GM21529 (cell line): ENCODE measurements around the gene OR52E6.

Experiments
- ATAC-seq: cut with Tn5 transposase; IDR thresholded peaks from one replicate; pipeline ENCODE4 v1.9.1; 2021; ENCODE audit not compliant: unreplicated experiment

OR52E6 gene

GRCh38 chr11:5841797-5842196 is at the start of gene OR52E6:
Gene OR52E6 (minus strand): TSS chr11:5841897. CDS start chr11:5841897, 0 bp downstream.
- ATAC-seq = no peak

GRCh38 chr11:5891216-5891800 is 49.6 kb upstream of the OR52E6 start:
- ATAC-seq = no peak

- no peak for ATAC-seq
These were observed 46.0 kb upstream of the OR52E6 start for GRCh38 chr11:5887661-5888060.

DNA sequence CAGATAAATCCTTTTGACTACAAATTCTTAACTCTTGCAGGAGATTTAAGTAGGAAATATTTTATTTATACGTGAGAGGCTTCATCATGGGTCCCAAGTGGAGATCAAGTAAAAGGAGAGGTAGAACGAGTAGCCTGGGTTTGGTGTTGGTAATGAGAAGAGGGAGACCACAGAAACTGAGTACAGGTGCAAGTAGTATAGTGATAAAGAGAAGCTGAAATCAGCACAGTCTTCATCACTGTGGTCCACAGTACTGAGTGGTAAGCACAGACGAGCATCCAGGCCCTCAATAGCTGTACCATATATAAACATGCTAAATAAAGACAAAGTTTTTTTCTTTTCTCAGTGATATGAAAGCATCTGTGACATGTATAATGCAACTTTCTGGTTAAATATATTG is 45.5 kb upstream of the OR52E6 start:
- no peak for ATAC-seq

DNA sequence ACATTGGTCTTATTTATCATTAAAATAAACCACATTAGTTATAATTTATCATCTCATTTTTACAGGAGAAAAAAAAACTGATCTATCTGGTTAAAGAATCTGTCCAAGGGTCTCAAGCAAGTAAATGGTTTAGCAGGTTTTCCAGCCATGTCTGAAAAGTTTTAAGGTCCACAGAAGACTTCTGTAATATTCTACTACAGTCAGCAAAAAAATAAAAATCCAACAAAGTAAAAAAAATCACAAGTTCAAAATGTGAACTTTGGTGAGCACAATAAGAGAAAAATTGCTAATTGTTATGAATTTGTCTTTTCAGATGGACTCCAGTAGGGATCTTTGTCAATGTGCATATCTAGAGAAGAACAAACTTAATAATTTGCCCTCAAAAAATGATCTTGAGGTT is 40.1 kb upstream of the OR52E6 start:
- no peak for ATAC-seq

DNA sequence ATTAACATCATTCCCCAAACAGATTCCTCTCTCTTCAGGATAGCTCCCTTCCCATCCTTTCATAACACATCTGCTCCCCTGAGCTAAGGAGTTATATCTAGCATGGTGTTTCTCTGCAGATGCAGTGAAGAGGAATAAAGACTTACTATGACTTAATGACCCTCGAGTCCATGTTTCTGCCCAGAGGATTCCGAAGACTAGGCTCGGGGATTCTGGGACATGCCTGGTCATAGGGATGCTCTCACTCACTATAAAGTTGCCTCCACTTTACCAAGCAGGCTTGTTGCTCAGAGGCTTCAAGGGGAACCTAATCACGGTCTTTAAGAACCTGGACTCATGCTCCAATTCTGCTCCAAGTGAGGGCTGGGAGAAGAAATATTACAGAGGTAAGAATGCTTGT is 38.6 kb upstream of the OR52E6 start, which contains the start of gene OR52E4:
TSS of gene OR52E4 (plus strand) at position 301 of the 400 bp plus-strand sequence. CDS start 3,664 bp downstream, outside the sequence.
- no peak for ATAC-seq

- ATAC-seq = no peak
These were observed 36.9 kb upstream of the OR52E6 start for GRCh38 chr11:5878564-5878963.

DNA sequence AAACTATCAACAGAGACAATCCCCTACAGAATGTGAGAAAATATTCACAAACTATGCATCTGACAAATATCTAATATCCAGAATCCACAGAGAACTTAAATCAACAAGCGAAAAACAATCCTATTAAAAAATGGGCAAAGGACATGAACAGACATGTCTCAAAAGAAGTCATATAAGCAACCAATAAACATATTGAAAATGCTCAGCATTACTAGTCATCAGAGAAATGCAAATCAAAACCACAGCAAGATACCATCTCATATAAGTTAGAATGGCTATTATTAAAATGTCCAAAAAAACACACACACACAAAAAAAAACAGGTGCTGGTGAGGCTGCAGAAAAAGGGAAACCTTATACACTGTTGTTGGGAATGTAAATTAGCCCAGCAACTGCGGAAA is 24.1 kb upstream of the OR52E6 start:
- ATAC-seq = no peak

DNA sequence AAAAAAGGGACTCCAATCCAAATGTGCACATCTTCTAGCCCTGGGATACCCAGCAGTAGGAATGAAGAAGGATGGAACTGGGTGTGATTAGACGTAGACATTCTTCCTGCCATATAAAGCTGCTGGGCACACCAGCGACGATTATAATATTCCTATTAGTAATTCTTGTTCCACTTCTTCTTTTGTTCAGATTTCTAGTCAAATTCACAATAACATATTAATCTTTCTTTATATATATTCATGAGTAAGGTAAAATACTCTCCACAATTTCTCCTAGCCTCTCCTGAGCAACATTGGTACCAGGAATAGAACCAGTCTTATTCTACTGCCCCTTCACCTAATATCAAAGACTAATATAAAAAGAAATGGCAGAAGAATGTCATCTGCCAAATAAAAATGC is 15.9 kb upstream of the OR52E6 start, which contains the start of gene OR52E8:
TSS of gene OR52E8 (minus strand) at position 101 of the 400 bp plus-strand sequence. CDS start at position 101, 0 bp downstream.
- ATAC-seq = no peak

GRCh38 chr11:5851002-5851401 is 9.3 kb upstream of the OR52E6 start:
- no peak for ATAC-seq

DNA sequence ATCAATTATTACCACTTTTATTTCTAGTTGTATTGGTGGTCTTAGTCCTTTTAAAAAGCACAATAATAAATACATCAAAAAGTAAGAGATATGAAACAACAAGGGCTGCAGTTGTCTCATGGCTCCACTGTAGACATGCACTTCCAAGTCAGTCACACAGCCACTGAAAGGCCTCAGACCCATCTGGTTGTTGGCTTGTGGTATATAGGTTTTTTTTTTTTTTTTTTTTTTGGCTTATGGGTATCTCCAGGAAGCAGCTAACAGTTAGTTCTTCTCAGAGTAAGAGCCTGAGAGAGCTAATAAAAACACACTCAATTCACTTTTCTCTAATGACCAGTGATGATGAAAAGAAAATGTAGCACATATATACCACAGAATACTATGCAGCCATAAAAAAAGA is 6.0 kb upstream of the OR52E6 start:
- no peak for ATAC-seq

GRCh38 chr11:5846701-5847100 is 5.0 kb upstream of the OR52E6 start:
- no peak for ATAC-seq

DNA sequence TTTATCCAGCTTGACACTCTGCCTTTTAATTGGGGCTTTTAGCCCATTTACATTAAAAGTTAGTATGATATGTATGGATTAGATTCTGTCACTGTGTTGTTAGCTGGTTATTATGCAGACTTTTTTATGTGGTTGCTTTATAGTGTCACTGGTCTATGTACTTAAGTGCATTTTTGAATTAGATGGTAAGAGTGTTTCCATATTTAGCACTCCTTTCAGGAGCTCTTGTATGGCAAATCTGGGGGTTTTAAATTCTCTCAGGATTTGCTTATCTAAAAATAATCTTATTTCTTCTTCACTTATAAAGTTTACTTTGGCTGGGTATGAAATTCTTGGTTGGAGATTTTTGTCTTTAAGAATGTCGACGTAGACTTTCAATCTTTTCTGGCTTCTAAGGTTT is 4.0 kb downstream of the OR52E6 start:
- no peak for ATAC-seq

DNA sequence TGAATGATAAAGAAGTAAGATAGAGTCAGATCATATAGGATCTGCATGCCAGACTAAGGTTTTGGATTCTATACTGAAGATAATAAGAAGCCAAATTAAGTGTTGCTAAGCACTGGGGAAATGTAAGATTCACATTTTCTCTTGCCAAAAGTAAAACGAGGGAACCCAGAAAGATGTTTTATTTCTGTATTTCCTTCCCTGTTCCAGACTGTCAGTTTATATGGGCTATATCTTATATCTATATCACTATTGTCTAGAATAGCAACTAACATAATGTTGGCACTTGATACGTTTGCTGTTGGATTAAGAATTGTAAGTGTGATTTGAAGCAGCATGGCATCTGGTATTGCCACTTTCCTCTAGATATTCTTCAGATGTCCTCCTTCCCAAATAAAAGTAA is 8.3 kb downstream of the OR52E6 start:
- ATAC-seq = no peak

DNA sequence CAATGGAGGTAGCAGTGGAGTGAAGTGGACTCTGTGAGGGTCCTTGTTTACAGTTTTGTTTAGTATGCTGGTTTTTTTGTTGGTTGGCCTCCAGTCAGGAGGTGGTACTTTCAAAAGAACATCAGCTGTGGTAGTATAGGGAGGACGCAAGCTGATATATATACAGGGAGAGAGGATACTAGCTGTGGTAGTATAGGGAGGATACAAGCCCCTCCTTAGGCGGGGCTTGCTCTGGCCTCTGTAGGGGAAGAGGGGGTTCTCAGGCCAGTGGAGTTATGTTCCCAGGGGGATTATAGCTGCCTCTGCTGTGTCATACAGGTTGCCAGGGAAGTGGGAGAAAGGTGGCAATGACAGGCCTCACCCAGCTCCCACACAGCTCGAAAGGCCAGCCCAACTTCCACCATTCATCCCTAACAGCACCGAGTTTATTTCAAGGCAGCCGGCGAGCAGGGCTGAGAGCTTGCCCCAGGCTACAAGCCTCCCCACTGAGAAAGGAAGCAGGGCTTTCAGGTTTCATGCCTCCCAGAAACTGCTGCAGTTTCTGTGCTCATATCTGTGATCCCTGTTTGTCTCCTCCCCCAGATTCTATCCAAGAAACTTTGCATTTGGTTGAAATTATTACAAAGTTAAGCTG is 10.4 kb downstream of the OR52E6 start:
- no peak for ATAC-seq

DNA sequence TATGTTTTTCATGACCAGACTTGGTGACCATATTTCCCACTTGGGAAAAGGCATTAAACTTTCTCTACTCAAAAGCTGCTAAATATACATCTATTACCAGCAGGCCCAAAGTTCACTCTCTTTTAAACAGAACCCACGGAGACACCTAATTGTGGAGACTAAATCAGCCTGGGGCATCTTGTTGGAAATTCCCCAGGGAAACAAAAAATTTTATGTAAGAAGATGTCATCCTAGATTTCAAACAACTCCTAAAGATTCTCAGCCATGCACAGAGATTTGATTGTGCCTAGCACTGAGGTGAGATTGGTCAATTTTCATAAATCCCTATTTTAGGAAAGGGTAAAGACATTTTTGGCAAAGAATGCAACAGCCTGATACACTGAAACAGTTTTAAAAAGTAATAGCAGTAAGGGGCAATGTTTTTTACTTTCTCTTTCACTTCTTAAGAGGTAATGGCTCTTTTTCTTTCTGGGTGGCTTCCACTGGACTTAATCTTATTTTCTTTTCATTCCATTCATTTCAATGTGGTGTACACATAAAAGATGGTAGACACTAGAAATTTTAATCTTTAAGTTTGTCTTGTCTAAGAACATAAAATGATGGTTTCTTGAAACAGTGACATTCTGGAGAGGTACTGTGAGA is 23.3 kb downstream of the OR52E6 start:
- peak; percentile 70 for ATAC-seq

DNA sequence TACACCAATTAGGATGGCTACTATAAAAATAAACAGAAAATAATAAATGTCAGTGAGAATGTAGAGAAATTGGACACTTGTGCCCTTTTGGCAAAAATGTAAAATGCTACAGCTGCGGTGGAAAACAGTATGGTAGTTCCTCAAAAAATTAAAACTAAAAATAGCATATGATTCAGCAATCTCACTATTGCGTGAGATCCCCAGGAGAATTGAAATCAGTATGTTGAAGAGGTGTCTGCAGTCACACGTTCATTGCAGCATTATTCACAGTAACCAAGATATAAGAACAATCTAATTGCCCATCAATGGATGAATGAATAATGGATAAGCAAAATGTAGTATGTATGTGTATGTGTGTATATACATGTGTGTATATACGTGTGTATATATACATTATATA is 26.2 kb downstream of the OR52E6 start:
- ATAC-seq = peak; percentile 38

DNA sequence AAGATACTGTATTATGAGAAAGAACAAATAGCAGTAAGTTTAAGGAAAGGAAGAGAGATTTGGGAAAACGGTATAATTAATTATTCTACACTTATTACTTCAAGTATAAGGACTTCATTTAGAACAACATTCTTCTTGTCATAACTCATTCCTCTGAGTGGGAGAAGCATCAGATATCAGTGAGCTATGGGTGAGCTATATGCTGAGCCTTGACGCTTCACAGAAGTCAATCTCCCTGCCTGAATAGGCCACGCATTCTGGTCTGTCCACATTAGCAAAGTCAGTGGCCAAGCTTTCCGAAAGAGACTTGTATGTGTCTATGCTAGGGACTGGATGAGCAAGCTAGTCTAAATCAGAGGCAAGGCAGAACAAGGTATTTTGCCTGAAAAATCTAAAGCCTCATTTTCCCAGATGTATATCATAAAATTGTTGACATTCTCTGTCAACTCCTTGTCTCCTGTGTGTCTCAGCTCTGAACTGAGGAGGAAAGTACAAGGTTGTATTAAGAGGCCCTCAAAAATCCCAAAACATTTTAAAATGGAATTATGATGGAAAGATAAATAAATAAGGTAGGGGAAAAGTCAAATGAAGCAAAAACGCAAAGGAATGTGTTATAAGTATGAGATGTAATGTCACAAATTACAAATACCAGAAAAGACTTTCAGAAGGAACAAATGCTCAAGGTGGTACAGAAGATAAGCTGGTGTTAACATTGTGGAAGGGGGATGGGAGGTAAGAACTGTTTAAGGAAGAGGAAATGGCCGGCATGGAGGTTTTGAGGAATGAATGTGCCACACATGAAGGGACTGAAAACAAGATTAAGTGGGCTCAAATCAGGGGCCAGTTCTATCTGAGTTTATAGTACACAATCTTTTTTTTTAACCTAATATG is 31.5 kb downstream of the OR52E6 start:
- ATAC-seq = no peak

DNA sequence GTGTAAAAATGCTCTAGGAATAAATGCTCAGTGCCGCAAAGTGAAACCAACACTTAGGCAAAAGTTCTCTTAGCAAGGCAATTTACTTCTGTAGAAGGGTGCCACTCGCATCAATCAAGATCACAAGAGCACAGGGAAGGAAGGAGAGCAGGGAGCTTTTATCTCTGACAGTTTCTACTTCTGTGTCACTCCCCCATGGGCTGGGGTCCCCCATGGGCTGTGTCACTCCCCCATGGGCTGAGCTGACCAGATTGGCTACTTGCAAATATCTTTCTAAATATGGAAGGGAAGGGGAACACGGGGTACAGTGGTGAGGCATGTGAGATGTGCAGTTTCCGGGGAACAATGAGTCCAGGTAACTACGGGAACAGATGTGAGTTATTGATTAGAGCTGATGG is 32.6 kb downstream of the OR52E6 start:
- ATAC-seq = peak; percentile 29

- ATAC-seq = peak; percentile 96
These were observed 33.1 kb downstream of the OR52E6 start, which contains the start of gene OR52N2 for GRCh38 chr11:5808500-5809121. Gene OR52N2 (plus strand): TSS chr11:5808924. CDS start chr11:5820336, 11,412 bp downstream.

GRCh38 chr11:5807580-5807979 is 34.1 kb downstream of the OR52E6 start:
- ATAC-seq = no peak
